NCI-H2227 (cell line): ENCODE results near the gene OCEL1.
A peak's percentile ranks its signal among the peaks of the same experiment; 100 is the strongest.
"Not testable (repeated sequence)": the region's sequence is repeated elsewhere in the genome, so short reads cannot be mapped to it uniquely, and the experiment has no call there.

Source experiments
- DNase-seq: peaks from one replicate; lab custom pipeline; 2025; ENCODE audit not compliant: unreplicated experiment; lab: John Stamatoyannopoulos, UW

The OCEL1 gene, protein sequence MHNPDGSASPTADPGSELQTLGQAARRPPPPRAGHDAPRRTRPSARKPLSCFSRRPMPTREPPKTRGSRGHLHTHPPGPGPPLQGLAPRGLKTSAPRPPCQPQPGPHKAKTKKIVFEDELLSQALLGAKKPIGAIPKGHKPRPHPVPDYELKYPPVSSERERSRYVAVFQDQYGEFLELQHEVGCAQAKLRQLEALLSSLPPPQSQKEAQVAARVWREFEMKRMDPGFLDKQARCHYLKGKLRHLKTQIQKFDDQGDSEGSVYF

DNA sequence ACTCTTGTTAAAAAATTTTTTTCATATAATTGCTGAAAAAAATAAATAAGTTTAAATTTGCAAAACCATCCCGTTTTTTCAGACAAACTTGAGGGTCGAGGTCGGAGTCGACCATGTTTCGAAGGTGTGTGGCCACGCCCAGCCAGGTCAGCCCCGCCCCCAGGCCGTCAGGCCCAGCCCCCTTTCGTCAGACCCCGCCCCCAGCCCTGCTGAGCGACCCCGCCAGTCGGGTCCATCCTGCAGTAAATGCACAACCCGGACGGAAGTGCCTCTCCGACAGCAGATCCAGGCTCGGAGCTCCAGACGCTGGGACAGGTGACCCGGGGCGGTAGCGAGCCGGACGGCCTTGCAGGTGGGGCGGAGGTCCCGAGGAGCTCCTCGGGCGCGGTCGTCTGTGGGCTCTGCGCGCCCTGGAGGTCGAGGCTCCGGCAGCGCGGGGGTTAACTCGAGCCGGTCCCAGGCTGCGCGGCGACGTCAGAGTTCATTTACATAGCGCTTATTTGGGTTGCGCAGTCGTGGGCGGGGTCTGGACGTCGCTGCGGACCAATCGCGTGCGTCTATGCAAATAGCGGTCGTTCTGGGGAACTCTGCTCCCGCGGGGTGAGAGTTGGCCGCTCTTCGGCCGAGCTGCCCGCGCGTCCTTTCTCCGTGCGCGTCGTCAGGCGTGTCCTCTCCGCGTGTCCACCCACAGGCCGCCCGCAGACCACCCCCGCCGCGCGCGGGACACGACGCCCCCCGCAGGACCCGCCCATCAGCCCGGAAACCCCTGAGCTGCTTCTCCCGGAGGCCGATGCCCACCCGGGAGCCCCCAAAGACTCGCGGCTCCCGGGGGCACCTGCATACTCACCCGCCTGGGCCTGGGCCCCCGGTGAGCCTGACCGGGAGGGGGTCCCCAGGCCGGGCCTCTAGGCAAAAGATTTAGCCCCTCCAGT lies at the start of gene OCEL1:
TSS of gene OCEL1 (plus strand) at position 225 of the 932 bp plus-strand sequence. CDS start at position 247, 22 bp downstream.
- peak; percentile 94 for DNase-seq

DNA sequence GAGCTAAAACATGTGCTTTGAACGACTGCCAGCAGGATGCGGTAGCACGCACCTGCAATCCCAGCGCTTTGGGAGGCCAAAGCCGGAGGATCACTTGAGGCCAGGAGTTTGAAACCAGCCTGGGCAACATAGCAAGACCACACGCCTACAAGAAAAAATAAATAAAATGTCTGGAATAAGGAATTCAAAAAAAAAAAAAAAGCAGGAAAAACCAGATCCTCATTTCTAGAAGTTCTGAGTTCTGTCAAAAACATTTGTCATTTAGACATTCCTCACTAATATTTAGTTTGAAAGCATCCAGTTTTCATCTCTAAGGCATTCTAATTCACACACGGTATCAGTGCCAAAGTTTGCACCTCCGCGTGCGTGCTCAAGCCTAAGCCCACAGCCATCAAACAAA lies 47.7 kb upstream of the OCEL1 start:
- DNase-seq, result no peak

DNA sequence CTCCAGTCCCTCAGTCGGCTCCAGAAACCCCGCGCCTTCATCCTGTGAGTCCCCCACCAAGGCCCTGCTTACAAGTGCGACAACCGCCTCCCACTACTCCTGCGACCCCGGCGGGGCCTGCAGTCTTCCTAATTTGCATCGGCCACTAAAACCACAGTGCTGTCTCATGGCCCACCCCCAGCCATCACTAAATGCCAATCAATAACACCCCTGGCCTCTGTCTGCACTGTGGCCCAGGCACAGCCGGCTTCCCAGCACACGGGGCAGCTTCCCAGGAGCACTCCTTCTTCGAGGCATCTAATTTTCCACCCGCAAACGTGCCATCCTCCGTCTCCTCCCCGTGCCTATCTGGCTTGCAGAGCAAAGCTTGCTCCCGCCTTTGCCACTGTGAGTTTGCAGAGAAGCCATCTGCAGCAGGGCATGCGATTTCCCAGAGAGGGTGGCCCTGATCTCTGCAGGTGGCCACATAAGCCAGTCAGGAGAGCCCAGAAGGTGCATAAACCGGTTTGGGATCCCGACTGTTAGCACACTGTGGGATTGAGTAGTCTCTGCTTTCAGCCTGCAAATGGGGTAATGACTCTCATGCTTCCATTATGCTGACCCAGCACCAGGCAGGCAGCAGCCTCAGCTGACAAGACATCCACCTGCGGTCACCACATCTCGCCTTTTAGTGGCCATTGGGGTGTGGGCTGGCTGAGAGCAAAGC lies 44.9 kb upstream of the OCEL1 start:
- no peak for DNase-seq

DNA sequence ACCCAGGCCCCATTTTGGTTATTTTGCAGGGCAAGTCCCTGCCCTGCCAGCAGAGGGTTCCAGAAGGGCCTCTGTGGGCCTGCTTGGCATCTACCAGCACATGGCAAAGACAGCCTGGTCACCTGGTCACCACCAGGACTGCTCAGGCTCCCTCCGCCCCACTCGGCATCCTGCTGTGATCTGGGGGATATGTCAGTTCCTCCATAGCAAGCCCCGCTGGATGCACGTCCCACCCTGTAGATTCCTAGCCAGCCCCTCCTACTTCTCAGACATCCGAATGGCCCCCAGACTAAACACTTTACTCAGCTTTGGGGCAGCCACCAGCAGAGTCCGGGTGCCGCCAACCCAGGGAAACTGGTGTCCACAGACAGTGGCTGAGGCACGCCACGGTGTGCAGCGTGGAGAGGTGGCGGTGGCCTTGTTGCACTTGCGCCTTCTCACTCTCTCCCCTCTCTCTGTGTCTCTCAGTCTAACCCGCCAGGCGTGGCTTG lies 42.7 kb upstream of the OCEL1 start:
- DNase-seq, result no peak

DNA sequence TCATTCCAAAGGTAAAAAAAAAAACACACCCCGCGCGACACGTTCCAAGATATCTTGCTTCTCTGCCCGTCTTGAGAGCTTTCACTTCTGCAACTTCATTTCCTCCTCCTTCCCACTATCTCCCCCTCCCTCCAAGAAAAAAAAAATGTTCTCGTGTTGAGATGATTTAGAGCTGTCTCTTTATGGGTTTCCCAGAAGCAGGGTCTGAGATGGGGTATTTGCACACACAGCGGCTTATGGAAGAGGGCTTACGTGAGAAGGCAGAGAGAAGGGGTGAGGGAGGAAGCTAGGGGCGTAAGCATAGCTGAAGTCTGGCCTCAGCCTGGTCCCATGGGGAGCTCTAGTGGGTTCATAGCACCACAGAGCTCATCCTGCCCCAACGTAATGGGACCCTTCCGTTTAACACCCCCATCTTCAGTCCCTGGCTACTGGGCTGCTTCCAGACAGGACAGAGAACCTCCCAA lies 42.1 kb upstream of the OCEL1 start:
- DNase-seq, result no peak

DNA sequence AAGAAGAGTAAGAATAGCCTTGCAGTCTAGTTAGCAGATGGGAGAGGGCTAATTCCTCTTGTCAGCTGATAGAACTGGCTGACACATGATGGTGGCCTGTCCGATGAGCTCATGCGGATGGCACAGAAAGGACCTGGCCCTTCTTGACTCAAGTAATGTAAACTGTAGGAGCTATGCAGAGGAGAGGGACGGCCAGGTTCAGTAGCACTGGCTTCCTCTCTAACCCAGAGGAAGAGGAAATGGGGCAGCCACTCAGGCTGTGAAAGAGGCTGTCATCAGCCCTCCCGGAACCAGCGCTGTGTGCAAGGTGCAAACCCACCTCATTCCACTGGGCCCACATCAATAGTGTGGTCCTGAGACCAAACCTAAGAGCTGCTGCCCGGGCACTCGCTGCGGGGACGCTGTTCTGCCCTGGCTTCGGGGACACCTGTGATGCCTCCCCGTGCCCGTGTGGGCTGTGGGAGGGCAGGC lies 41.6 kb upstream of the OCEL1 start:
- DNase-seq, result no peak

DNA sequence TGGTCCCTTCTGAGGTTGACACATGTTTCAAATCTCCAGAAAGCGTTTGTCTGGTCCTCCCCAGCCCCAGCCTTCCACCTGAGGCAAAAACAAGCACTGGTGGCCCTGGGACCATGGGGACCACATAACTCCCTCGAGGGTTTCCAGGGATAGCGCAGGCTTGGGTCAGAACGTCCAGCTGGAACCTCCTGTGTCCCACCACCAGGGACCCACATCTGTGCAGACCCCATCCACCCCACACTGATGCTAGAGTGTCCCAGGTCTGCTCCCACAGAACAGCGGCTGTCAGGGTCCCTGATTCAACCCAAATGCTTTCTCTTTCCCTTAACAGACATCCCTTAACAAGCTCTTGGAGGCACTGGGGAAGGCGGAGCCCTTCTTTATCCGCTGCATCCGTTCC lies 40.4 kb upstream of the OCEL1 start:
- DNase-seq, result no peak

DNA sequence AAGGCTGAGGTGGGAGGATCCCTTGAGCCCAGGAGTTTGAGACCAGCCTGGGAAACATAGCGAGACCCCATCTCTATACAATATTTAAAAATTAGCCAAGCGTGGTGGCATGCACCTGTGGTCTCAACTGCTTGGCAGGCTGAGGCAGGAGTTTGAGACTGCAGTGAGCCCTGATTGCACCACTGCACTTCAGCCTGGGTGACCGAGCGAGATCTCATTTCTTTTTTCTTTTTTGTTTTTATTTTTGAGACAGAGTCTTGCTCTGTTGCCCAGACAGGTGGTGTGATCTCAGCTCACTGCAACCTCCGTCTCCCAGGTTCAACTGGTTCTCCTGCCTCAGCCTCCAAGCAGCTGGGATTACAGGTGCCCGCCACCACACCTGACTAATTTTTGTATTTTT lies 34.3 kb upstream of the OCEL1 start:
- not testable (repeated sequence) for DNase-seq

DNA sequence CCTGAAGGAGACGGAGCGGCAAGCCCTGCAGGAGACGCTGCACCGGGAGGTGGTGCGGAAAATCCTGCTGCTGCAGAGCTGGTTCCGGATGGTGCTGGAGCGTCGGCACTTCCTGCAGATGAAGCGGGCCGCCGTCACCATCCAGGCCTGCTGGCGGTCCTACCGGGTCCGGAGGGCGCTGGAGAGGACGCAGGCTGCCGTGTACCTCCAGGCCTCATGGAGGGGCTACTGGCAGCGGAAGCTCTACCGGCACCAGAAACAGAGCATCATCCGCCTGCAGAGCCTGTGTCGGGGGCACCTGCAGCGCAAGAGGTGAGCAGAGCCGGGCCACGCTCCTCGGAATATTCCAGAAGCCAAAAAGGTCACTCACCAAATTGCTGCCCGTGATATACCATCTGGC lies 33.3 kb upstream of the OCEL1 start:
- no peak for DNase-seq

DNA sequence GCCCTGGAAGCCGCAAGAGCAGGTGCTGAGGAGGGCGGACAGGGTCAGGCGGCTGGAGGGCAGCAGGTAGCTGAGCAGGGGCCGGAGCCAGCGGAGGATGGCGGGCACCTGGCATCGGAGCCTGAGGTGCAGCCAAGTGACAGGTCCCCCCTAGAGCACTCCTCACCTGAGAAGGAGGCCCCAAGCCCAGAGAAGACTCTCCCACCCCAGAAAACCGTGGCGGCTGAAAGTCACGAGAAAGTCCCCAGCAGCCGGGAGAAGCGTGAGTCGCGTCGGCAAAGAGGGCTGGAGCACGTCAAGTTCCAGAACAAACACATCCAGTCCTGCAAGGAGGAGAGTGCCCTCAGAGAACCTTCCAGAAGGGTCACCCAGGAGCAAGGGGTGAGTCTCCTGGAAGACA lies 31.4 kb upstream of the OCEL1 start:
- DNase-seq, result no peak

DNA sequence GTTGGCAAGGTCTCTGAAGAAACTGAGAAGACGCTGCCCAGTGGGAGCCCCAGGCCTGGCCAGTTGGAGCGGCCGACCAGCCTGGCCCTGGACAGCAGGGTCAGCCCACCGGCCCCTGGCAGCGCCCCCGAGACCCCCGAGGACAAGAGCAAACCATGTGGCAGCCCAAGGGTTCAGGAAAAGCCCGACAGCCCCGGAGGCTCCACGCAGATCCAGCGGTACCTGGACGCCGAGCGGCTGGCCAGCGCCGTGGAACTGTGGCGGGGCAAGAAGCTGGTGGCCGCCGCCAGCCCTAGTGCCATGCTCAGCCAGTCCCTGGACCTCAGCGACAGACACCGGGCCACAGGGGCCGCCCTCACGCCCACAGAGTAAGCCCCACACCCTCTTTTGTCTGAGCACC lies 30.9 kb upstream of the OCEL1 start:
- no peak for DNase-seq

DNA sequence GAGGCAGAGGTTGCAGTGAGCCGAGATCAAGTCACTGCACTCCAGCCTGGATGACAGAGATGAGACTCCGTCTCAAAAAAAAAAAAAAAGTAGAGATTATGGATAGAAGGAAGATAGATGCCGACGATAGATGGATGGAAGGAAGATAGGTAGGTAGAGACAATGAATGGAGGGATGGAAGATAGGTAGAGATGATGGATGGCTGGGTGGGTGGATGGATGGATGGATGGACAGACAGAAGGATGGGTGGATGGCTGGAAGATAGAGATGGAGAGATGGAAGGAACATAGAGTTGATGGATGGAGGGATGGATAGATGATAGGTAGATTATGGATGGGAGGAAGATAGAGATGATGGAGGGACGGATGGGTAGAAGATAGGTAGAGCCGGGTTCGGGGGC lies 29.4 kb upstream of the OCEL1 start:
- DNase-seq, result no peak

DNA sequence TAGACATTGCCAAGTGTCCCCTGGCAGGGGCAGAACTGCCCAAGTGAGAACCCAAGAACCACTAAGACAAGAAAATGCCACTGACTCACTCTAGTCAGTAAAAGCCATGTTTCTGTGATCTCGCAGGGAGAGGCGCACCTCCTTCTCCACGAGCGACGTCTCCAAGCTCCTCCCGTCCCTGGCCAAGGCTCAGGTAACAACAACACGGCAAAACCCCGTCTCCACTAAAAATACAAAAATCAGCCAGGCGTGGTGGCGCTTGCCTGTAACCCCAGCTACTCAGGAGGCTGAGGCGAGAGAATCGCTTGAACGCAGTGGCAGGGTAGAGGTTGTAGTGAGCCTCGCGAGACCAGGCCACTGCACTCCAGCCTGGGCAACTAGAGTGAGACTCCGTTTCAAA lies 28.4 kb upstream of the OCEL1 start:
- DNase-seq, result no peak

DNA sequence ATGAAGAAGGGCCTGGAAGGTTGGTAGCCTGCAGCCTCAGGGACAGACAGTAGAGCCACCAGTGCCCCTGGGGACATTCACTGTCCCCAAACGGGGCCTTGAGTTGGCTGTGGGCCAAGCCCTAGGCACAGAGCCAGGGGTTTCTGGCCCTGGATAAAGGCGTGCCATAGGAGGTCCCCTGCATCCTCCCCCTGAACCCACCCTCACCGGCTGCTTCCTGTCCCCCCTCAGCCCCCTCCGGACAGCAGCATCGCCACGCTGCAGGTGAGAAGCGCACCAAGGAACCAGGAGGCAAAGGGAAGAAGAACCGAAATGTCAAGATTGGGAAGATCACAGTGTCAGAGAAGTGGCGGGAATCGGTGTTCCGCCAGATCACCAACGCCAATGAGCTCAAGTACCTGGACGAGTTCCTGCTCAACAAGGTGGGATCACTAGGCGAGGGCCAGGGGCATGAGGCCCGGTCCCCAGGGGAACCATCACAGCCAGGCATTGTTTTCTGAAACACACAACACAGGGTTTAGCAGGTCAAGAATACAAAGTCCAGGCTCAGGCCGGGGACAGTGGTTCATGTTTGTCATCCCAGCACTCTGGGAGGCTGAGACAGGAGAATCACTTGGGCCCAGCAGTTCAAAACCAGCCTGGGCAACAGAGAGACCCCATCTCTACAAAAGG lies 25.5 kb upstream of the OCEL1 start:
- no peak for DNase-seq

DNA sequence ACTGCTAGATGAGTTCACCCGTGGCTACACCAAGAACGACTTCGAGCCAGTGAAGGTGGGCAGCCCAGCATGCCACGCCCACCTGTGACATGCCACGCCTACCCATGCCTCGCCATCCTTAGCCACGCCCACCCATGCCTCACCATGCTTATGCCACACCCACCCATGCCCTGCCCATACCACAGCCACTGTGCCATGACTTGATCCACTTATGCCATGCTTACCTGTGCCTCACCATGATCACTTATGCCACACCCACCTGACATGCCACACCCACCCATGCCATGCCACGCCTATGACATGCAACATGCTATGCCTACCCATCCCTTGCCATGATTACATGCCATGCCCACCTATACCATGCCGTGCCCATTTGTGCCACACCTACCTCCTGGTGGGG lies 23.8 kb upstream of the OCEL1 start:
- no peak for DNase-seq

DNA sequence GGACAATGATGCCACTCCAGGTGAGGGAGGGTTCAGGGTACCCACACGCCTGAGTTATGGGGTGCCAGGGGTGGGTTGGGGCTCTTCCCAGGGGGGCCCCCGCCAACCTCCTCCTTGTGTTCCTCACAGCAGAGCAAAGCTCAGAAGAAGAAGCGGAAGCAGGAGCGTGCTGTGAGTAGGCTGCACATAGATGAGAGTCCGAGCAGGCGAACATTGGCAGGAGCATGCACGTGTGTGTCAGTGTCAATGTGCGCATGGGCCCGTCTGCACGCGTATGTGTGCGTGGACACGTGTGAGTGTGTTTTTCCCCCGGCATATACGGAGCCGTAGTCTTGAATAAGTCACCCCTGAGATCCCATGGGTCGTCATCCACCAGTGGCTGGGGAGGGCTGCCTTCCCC lies 23.3 kb upstream of the OCEL1 start:
- DNase-seq, result no peak

DNA sequence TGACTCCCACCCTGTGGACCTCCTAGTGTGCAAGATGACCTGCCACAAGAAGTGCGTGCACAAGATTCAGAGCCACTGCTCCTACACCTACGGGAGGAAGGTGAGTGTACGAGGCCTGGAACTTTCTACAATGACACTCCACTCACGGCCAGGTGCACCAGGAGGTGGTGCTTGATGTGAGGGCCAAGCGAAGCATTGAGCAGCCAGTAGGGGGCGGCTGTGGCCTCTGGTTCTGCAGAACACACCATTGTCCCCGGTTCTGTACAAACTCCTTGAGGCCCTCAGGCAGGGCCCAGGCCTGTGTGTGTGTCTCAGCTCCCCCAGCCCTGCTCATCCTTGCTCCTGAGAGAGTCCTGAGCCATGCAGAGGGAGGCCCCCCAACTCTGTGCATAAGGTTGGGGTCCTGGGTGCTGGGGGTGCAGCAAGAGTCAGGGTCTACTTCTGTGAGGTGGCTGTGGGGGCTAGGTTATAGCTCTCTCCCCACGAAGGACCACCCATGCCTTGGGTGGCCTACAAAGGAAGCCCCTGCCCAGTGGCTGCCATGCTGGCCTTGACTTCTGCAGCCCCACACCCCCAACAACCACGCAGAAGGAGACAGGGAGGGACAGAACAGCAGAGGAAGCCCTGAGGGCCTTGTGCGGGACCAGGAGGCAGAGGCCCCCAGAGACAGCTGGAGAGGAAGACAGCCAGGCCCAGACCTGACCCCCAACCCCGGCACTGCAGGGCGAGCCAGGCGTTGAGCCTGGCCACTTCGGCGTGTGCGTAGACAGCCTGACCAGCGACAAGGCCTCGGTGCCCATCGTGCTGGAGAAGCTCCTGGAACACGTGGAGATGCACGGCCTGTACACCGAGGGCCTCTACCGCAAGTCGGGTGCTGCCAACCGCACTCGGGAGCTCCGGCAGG lies 20.5 kb upstream of the OCEL1 start:
- peak; percentile 13 for DNase-seq

DNA sequence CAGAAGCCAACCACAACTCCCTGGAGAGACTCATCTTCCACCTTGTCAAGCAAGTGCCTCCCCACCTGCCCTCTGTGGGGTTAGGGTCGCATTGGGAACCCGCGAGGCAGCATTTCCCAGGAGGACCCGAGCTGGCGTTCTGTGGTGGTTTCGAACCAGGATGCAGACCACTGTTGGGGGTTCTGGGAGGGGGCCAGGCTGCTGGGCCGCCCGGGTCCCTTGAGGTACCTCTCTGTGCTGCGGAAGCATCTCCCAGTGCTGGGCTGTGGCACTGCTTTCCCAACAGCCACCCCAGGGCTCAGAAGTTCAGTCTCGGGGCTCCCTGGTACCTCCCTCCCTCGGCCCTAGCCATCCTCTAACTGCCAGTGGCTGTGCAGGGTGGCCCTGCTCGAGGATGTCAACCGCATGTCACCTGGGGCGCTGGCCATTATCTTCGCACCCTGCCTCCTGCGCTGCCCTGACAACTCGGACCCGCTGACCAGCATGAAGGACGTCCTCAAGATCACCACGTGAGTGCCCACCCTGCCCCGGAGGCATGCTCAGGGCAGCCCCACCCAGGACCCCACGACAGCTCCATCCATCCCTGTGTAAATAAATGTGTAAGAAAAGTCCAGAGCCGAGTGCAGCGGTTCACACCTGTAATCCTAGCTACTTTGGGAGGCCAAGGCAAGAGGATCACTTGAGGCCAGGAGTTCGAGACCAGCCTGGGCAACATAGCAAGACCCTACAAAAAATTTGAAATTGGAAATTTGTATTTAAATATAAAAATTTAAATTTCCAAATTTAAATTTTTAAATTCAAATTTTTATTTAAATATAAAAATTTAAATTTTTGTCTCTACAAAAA lies 19.1 kb upstream of the OCEL1 start:
- no peak for DNase-seq
